Measurements from ENCODE around the gene WAC. TPM values are rescaled to one million over a fixed set of nuclear protein-coding genes. Genes with fewer than 3 reads are reported as not detected.

The WAC gene
- total and polyA plus RNA-seq, 2 experiments from 2014 or later, result 59.4 to 116 TPM

GRCh38 chr10:28604567-28605536, 71.9 kb downstream of the WAC start:
- no peak overlapping the region for H3K4me3 Mint-ChIP-seq
- Histone ChIP-seq H3F3A (replicated peaks; ENCODE audit: low read depth) (no peaks in the 10 kb centered on the region), H4K20me1 (replicated peaks; ENCODE audit: insufficient read depth) (peaks cover 33% of the 10 kb centered on the region), H3K36me3 (ENCODE audit: insufficient read depth) (peaks cover 6% of the 10 kb centered on the region; the same call in 1 of the 2 replicates), H2AFZ (no peak overlapping the region), H3K4me2 (no peak overlapping the region), H3K27ac (ENCODE audit: low read depth) (no peak overlapping the region; the same call in 1 of the 2 replicates), H3K4me1 (ENCODE audit: insufficient read depth) (no peaks in the 10 kb centered on the region), H3K9me2 (ENCODE audit: insufficient read depth) (no peaks in the 10 kb centered on the region), H3K79me2 (replicated peaks; ENCODE audit: insufficient read depth) (peaks cover 94% of the 10 kb centered on the region), H3K27me3 (ENCODE audit: insufficient read depth) (no peaks in the 10 kb centered on the region), H3K4me3 (no peak overlapping the region)
- H3K27ac Mint-ChIP-seq, result no peak overlapping the region
- no peaks in the 10 kb centered on the region for H3K27me3 Mint-ChIP-seq (ENCODE audit: insufficient read depth, low read depth, poor library complexity)
- ATAC-seq, result no peak
- no peak for TF ChIP-seq ZNF114 (CRISPR knock-in tag; IDR thresholded peaks at IDR 0.05)
- no peak for TF ChIP-seq POLR2AphosphoS5 (IDR thresholded peaks at IDR 0.05; ENCODE audit: low read depth)
- TF ChIP-seq EZH2 (IDR thresholded peaks at IDR 0.05; ENCODE audit: low read depth, unreplicated experiment), result no peak
- TF ChIP-seq NANOG (IDR thresholded peaks at IDR 0.05; ENCODE audit: borderline replicate concordance), result no peak
- TF ChIP-seq ZNF331 (CRISPR knock-in tag; IDR thresholded peaks at IDR 0.05; ENCODE audit: low read depth), result no peak
- TF ChIP-seq CTCF (conservative IDR thresholded peaks at IDR 0.05; ENCODE audit: low read depth in 2 of 2), result no peak
- no peak for TF ChIP-seq ZNF462 (CRISPR knock-in tag; IDR thresholded peaks at IDR 0.05)
- TF ChIP-seq ETS1 (IDR thresholded peaks at IDR 0.05), result no peak
- TF ChIP-seq CREB1 (CRISPR knock-in tag; IDR thresholded peaks at IDR 0.05; ENCODE audit: low read depth), result no peak
- no peak for TF ChIP-seq STAT1 (IDR thresholded peaks at IDR 0.05; ENCODE audit: unreplicated experiment)
- TF ChIP-seq REST (IDR thresholded peaks at IDR 0.05; ENCODE audit: unreplicated experiment), result no peak
- H3K4me1 Mint-ChIP-seq, result peaks cover 3% of the 10 kb centered on the region; the same call in 1 of the 3 replicates
- DNase-seq (ENCODE audit: low spot score), result no peak
- peaks cover 30% of the 10 kb centered on the region for H3K36me3 Mint-ChIP-seq (ENCODE audit: low read depth)
- no peaks in the 10 kb centered on the region; the same call in 2 of the 3 replicates for H3K9me3 Mint-ChIP-seq
